Coronary artery (tissue), 2 donors: ENCODE results near the gene MYH11.

Source experiments
- DNase-seq: peaks from one replicate; pipeline ENCODE4 v3.0.0-alpha.2; 2017; ENCODE audit warnings: low spot score
- H3K27ac ChIP-seq, 2 donors: fragments of 200-600 bp; sonication (generic); one replicate each; pipeline ENCODE4 v1.5.1; 2016 to 2019
- H3K4me3 ChIP-seq: fragments of 200-600 bp; sonication (generic); 2 replicates; pipeline ENCODE4 v1.5.1; 2016; ENCODE audit warnings: mild to moderate bottlenecking, moderate library complexity
- TF ChIP-seq, protein P1 (sequence below): fragments of 200-600 bp; sonication (generic); IDR thresholded peaks from one replicate; pipeline ENCODE4 v1.5.1; 2019; ENCODE audit warnings: antibody characterized with exemption

The MYH11 gene

DNA sequence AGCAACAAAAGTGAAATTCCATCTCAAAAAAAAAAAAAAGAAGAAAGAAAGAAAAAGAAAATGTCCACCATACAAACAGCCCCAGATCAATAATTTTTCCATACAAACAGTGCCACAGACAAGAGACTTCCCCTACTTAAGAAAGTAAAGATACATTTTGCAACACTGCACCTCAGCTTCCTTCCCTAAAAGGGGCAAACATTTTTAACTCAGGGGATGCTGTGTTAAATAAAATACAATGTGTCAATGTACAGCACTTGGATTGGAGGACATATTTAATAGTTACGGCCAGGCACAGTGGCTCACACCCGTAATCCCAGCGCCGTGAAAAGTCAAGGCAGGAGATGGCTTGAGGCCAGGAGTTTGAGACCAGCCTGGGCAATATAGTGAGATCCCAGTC is 22.3 kb downstream of the MYH11 start:
- TF ChIP-seq, protein P1, sequence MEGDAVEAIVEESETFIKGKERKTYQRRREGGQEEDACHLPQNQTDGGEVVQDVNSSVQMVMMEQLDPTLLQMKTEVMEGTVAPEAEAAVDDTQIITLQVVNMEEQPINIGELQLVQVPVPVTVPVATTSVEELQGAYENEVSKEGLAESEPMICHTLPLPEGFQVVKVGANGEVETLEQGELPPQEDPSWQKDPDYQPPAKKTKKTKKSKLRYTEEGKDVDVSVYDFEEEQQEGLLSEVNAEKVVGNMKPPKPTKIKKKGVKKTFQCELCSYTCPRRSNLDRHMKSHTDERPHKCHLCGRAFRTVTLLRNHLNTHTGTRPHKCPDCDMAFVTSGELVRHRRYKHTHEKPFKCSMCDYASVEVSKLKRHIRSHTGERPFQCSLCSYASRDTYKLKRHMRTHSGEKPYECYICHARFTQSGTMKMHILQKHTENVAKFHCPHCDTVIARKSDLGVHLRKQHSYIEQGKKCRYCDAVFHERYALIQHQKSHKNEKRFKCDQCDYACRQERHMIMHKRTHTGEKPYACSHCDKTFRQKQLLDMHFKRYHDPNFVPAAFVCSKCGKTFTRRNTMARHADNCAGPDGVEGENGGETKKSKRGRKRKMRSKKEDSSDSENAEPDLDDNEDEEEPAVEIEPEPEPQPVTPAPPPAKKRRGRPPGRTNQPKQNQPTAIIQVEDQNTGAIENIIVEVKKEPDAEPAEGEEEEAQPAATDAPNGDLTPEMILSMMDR: no peak
- peak overlapping the region; percentile 48 for H3K4me3 ChIP-seq
- H3K27ac ChIP-seq: peak overlapping the region; percentile 67 to 83
- DNase-seq: no peak

DNA sequence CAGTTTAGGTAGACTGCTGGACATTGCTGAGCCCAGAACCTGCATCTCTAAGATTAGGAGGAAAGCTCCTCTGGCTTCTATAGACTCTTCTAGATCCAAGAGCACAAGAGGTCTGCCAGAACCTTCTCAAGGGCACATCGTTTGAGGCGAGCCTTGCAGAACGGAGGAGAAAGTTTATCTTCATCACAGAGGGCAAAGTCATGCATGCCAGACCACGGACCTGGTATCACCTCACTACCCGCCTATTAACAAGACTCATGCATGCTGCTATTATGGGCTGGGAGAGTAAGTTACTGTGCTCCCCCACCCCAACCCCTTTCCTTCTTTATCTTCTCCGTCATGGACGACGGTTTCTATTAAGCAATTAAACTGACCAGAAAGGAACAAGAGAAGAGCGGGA is 23.3 kb downstream of the MYH11 start:
- DNase-seq: no peak
- H3K4me3 ChIP-seq: peak overlapping the region; percentile 48
- H3K27ac ChIP-seq: peak overlapping the region; percentile 67 to 83
- TF ChIP-seq, protein P1: no peak

DNA sequence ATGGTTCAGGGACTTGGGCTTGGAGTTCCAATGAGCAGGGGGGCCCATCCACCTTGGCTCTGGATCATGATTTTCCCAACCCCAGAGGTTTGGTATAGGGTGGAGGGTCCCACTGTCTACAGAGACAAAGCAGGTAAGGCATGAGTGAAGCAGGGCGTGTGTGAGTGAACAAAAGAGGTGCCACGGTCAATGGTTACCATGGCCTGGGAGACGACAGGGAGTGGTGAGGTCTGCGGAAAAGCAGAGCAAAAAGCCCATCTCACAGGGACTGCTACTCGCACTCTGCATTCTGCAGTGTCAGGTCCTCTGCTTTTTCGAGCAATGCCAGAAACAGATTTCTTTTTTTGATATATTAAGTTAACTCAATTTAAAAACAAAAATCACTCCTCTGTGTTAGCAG is 24.6 kb downstream of the MYH11 start:
- Histone ChIP-seq H3K4me3 (no peak overlapping the region), H3K27ac (peak overlapping the region; percentile 67 to 91)
- no peak for DNase-seq
- TF ChIP-seq, protein P1: no peak

DNA sequence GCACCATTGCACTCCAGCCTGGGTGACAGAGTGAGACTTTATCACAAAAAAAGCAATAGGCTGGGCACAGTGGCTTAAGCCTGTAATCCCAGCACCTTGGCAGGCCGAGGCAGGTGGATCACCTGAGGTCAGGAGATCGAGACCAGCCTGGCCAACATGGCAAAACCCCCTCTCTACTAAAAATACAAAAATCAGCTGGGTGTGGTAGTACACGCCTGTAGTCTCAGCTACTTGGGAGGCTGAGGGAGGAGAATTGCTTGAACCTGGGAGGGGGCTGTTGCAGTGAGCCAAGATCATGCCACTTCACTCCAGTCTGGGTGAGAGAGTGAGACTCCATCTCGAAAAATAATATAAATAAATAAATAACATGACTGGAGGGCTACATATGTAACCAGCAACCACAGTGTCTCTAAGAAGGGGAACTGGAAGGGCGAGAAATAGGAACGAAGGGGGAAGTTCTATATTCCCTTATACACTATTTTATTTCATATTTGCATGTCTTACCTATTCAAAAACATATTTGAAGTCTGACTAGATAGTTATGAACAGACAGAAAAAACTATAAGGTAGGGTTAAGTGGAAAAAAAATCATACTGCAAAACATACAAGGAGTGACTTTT is 25.9 kb downstream of the MYH11 start:
- TF ChIP-seq, protein P1: no peak
- DNase-seq: no peak
- H3K27ac ChIP-seq: peak overlapping the region; percentile 67 to 91
- H3K4me3 ChIP-seq: no peak overlapping the region

DNA sequence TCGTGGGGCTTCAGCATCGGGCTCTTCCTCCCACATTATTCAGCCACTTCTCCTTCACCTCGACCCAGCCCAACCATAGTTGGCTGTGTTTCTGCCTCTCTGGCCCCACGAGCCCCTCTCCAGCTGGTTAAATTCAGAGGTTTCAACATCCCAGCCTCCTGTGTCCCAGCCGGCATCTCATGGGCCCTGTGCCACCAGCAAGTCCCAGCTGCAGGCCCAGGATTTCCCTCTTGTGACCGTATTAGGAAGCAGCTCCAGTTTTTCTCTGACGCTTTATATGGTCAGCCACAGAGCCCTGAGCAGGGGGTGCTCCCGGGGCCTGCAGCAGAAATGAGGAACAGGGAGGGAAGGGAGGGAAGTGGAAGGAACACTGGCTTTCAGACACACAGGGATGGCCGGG is 27.4 kb downstream of the MYH11 start:
- peak; percentile 95 for DNase-seq
- TF ChIP-seq, protein P1: no peak
- peak overlapping the region; percentile 42 for H3K4me3 ChIP-seq
- H3K27ac ChIP-seq: peak overlapping the region; percentile 64 to 91

DNA sequence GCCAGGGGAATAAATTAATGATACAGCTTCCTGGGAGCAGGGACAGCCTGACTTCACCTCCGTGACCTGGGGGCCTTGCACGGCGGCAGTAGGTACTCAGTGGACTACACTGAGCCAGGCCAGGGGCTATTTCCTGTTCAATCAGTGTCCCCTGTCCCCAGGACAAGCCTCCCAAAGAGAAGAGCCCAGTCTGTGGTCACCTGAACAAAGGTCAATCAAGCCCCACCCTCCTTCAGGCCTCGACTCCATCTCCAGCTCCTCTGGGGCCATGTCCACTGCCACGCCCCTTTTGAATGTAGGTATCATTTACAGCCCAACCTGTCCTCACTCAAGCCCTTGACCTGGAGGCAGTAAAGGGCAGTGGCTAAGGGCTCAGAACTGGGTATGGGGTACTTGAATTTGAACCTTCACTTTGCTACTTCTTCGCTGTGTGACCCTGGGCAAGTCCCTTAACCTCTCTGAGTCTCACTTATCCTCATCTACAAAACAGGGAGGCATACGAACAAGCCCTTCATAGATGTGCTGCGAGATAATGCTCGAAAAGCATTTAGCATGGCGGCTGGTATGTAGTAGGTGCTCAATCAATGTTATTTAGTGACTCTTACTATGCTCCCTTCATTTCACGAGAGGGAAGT is 29.0 kb downstream of the MYH11 start:
- no peak for DNase-seq
- Histone ChIP-seq H3K27ac (peak overlapping the region; percentile 64 to 91), H3K4me3 (no peak overlapping the region)
- TF ChIP-seq, protein P1: no peak

DNA sequence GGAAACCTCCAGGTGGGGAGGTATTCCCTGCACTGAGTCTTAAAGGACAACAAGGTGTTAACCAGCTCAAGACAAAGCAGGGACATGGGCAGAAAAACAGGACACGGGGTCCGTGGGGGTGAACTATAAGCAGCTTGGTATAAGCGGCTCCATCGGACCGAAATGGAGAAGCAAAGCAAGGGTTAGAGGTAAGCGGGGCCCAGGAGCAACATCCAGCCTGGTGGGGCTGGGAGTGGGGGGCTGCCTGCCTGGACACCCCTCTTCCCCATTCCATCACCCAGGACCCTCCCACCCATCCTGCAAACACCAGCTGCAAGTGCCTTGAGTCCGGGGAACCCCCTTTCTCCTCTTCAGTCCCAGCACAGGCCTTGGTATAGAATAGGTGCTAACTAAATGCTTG is 29.5 kb downstream of the MYH11 start:
- TF ChIP-seq, protein P1: no peak
- no peak overlapping the region for H3K4me3 ChIP-seq
- peak overlapping the region; percentile 64 to 91 for H3K27ac ChIP-seq
- no peak for DNase-seq
